ENCODE measurements around the gene FOXP1.

GRCh38 chr3:71505767-71506350 lies 77.7 kb downstream of the FOXP1 start:
- TF ChIP-seq POLR2A (IDR thresholded peaks at IDR 0.05) (no peak), CTCF (IDR thresholded peaks at IDR 0.05) (no peak)

Measured in uterus (tissue), 2 donors.